HepG2 (cell line): Measurements from ENCODE around the gene NR2F1. TPM values are rescaled to one million over a fixed set of nuclear protein-coding genes. Genes with fewer than 3 reads are reported as not detected.

Experiments used
- AHDC1 ChIP-seq: sonication (generic); formaldehyde crosslinking; IDR thresholded peaks from 2 replicates; pipeline ENCODE4 v1.5.1; 2020; ENCODE audit warnings: mild to moderate bottlenecking, missing genetic modification reagents, borderline replicate concordance
- DR1 ChIP-seq: sonication (generic); formaldehyde crosslinking; IDR thresholded peaks from 2 replicates; pipeline ENCODE4 v1.8.0; 2021; ENCODE audit warnings: mild to moderate bottlenecking, missing genetic modification reagents, inconsistent platforms
- MLLT10 ChIP-seq: sonication (generic); formaldehyde crosslinking; IDR thresholded peaks from 2 replicates; pipeline ENCODE4 v1.4.0; 2020; ENCODE audit warnings: missing genetic modification reagents
- ZNF543 ChIP-seq: sonication (generic); formaldehyde crosslinking; IDR thresholded peaks from 2 replicates; pipeline ENCODE4 v1.4.0; 2020; ENCODE audit warnings: mild to moderate bottlenecking, missing genetic modification reagents
- ZSCAN21 ChIP-seq: sonication (generic); formaldehyde crosslinking; IDR thresholded peaks from 2 replicates; pipeline ENCODE4 v1.8.0; 2022; ENCODE audit warnings: mild to moderate bottlenecking, missing genetic modification reagents, moderate library complexity, borderline replicate concordance
- polyA plus RNA-seq, 8 experiments: library from polyadenylated mRNA; depleted of rRNA in 3 of 8; stranded (reverse) in 7 of 8; unstranded in 1 of 8; fragments of >200 nt; fragmentation: Illumina TruSeq in 4 of 8; extraction: Trizol in 4 of 8; gene quantifications; 2 replicates each; pipeline versions ENCODE4 v1.2.1 to v1.2.3, GENCODE V29; 2011 to 2016; ENCODE audit warnings: low read depth in 4 of 8, missing spikeins in 1 of 8, mixed read lengths in 1 of 8; ENCODE audit not compliant: insufficient read depth in 1 of 8
- total RNA-seq, 5 experiments: library from RNA; depleted of rRNA; stranded (reverse); fragments of >200 nt; fragmentation: Illumina TruSeq; extraction: Trizol; gene quantifications; 2 replicates each; pipeline ENCODE4 v1.2.3, GENCODE V29; 2016; ENCODE audit warnings: low read depth in 1 of 5
- TF ChIP-seq, protein P1 (sequence below): sonication (generic); formaldehyde crosslinking; IDR thresholded peaks from 2 replicates; pipeline ENCODE4 v1.4.0; 2020; ENCODE audit warnings: missing genetic modification reagents

NR2F1 gene
- total and polyA plus RNA-seq, 2 of the 13 experiments (the other 11 are each of a cell fraction or from before 2014, with no cell fraction given), result 17.1 to 59.7 TPM

DNA sequence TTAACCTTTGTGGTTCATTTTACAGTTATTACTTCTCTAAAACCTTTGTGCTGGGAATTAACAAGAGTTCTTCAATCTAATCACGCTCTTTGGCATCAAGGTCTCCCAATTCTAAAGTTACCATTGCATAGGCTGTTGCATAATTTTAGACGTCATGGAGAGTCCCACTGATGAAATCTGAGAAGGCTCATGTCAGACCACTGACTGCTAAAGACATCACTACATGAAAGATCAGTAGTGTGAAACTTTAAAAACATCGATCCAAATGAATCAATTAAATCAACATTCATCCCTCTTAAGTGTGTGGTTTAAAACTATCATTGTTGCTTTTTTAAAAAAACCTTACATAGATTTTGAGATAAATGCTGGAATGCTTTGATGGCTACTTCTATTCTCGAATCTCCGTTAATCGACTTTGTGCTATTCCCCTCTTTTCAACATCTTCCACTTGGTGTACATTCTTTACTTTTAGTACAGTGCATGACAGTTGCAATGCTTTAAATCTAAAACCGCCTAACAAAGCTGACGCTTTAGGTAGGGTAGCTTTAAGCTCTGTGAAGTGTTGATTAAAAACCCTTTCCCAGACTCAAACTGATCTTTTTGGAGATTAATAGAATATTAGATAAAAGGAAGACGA is 33.6 kb downstream of the NR2F1 start (continued):
- TF ChIP-seq, protein P1, sequence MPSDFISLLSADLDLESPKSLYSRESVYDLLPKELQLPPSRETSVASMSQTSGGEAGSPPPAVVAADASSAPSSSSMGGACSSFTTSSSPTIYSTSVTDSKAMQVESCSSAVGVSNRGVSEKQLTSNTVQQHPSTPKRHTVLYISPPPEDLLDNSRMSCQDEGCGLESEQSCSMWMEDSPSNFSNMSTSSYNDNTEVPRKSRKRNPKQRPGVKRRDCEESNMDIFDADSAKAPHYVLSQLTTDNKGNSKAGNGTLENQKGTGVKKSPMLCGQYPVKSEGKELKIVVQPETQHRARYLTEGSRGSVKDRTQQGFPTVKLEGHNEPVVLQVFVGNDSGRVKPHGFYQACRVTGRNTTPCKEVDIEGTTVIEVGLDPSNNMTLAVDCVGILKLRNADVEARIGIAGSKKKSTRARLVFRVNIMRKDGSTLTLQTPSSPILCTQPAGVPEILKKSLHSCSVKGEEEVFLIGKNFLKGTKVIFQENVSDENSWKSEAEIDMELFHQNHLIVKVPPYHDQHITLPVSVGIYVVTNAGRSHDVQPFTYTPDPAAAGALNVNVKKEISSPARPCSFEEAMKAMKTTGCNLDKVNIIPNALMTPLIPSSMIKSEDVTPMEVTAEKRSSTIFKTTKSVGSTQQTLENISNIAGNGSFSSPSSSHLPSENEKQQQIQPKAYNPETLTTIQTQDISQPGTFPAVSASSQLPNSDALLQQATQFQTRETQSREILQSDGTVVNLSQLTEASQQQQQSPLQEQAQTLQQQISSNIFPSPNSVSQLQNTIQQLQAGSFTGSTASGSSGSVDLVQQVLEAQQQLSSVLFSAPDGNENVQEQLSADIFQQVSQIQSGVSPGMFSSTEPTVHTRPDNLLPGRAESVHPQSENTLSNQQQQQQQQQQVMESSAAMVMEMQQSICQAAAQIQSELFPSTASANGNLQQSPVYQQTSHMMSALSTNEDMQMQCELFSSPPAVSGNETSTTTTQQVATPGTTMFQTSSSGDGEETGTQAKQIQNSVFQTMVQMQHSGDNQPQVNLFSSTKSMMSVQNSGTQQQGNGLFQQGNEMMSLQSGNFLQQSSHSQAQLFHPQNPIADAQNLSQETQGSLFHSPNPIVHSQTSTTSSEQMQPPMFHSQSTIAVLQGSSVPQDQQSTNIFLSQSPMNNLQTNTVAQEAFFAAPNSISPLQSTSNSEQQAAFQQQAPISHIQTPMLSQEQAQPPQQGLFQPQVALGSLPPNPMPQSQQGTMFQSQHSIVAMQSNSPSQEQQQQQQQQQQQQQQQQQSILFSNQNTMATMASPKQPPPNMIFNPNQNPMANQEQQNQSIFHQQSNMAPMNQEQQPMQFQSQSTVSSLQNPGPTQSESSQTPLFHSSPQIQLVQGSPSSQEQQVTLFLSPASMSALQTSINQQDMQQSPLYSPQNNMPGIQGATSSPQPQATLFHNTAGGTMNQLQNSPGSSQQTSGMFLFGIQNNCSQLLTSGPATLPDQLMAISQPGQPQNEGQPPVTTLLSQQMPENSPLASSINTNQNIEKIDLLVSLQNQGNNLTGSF (CRISPR knock-in tag), result no peak
- TF ChIP-seq DR1 (CRISPR knock-in tag) (no peak), ZSCAN21 (CRISPR knock-in tag) (no peak), MLLT10 (no peak), ZNF543 (CRISPR knock-in tag) (no peak), AHDC1 (CRISPR knock-in tag) (no peak)
- TF ChIP-seq, all 625 proteins: peak for 0
